K562 (cell line): ENCODE data around the gene GNGT1. TPM values are rescaled to one million over a fixed set of nuclear protein-coding genes. Genes with fewer than 3 reads are reported as not detected.

Experiments used
- ATAC-seq: fragments of 200-7000 bp; cut with Tn5 transposase; 3 replicates; pipeline ENCODE4 v1.9.1; 2020; ENCODE audit warnings: moderate library complexity
- BruUV-seq: library from RNA; stranded (reverse); fragments of 400-500 nt; replicated peaks from 2 replicates; lab custom pipeline; 2021; lab: Mats Ljungman, UMichigan
- CTCF ChIA-PET: fragments of 300-600 bp; formaldehyde crosslinking; extraction: SDS; loops from one replicate; lab custom pipeline; 2021; ENCODE audit warnings: low intra/inter-chr PET ratio; lab: Yijun Ruan, JAX
- POLR2A ChIA-PET: fragments of 300-600, 350-650 bp; sonication (Branson Sonifier 250); formaldehyde crosslinking; extraction: SDS; loops from one replicate; lab custom pipeline; 2021; ENCODE audit warnings: antibody characterized with exemption, inconsistent platforms; lab: Yijun Ruan, JAX
- DNase-seq, 4 experiments: peaks; one replicate each; pipeline versions ENCODE4 v3.0.0 to v3.0.0-alpha.2; 2011 to 2018; ENCODE audit warnings: low spot score in 3 of 4, mixed read lengths in 3 of 4; ENCODE audit errors: extremely low read depth in 1 of 4
- FAIRE-seq: peaks from 2 replicates; lab custom pipeline; 2011; peaks lifted over from hg19 to GRCh38; lab: Jason Lieb, UNC
- H2AFZ ChIP-seq: 2 replicates; pipeline ENCODE4 v1.6.0; 2011; ENCODE audit warnings: low read depth, low read length, control low read depth, inconsistent platforms
- H3K27ac ChIP-seq: fragments of 200-600 bp; 3 replicates; pipeline ENCODE4 v1.8.0; 2011; ENCODE audit warnings: low read depth, mild to moderate bottlenecking, control low read depth, inconsistent platforms, low read length, moderate library complexity, mixed read lengths; ENCODE audit errors: extremely low read depth
- H3K27me3 ChIP-seq, 2 experiments: fragments of 300-600 bp in 1 of 2; 2 replicates in 1 of 2; 3 replicates in 1 of 2; pipeline versions ENCODE4 v1.6.0 to v1.8.0; 2011; ENCODE audit warnings: inconsistent platforms in 2 of 2, low read length in 2 of 2, mild to moderate bottlenecking in 1 of 2, mixed read lengths in 1 of 2, moderate library complexity in 1 of 2; ENCODE audit not compliant: control insufficient read depth in 2 of 2, insufficient read depth in 2 of 2
- H3K36me3 ChIP-seq: fragments of 300-600 bp; 3 replicates; pipeline ENCODE4 v1.8.0; 2011; ENCODE audit warnings: mild to moderate bottlenecking, low read length, inconsistent platforms; ENCODE audit not compliant: control insufficient read depth, insufficient read depth
- H3K4me1 ChIP-seq, 2 experiments: fragments of 200-600 bp in 1 of 2; replicated peaks in 1 of 2; 2 replicates in 1 of 2; 3 replicates in 1 of 2; pipeline versions ENCODE4 v1.5.1 to v1.8.0; 2011; ENCODE audit warnings: inconsistent platforms in 2 of 2, low read length in 2 of 2, mild to moderate bottlenecking in 1 of 2, mixed read lengths in 1 of 2, moderate library complexity in 1 of 2; ENCODE audit not compliant: control insufficient read depth in 2 of 2, insufficient read depth in 2 of 2
- H3K4me2 ChIP-seq: 2 replicates; pipeline ENCODE4 v1.6.1; 2011; ENCODE audit warnings: low read length, control low read depth, inconsistent platforms, mixed read lengths; ENCODE audit not compliant: insufficient read depth
- H3K4me3 ChIP-seq: fragments of 200-600 bp; sonication (generic), shearing (Covaris generic); 2 replicates; pipeline ENCODE4 v1.5.1; 2016; ENCODE audit warnings: control low read depth, inconsistent platforms
- H3K79me2 ChIP-seq: fragments of 200-600 bp; 3 replicates; pipeline ENCODE4 v1.8.0; 2011; ENCODE audit warnings: low read length, inconsistent platforms; ENCODE audit not compliant: control insufficient read depth, insufficient read depth
- H3K9ac ChIP-seq, 2 experiments: 2 replicates each; pipeline versions ENCODE4 v1.6.0 to v1.6.1; 2011; ENCODE audit warnings: low read depth in 2 of 2, low read length in 2 of 2, control low read depth in 1 of 2, inconsistent platforms in 1 of 2, mild to moderate bottlenecking in 1 of 2, mixed read lengths in 1 of 2; ENCODE audit not compliant: insufficient read depth in 1 of 2
- H3K9me1 ChIP-seq: one replicate; pipeline ENCODE4 v1.6.0; 2011; ENCODE audit warnings: inconsistent platforms, mild to moderate bottlenecking, low read length, moderate library complexity; ENCODE audit not compliant: control insufficient read depth, insufficient read depth
- H3K9me3 ChIP-seq: replicated peaks from 2 replicates; pipeline ENCODE4 v1.5.1; 2011; ENCODE audit warnings: low read depth, low read length, inconsistent platforms; ENCODE audit not compliant: control insufficient read depth, insufficient read depth
- H4K20me1 ChIP-seq: replicated peaks from 2 replicates; pipeline ENCODE4 v1.6.1; 2011; ENCODE audit warnings: low read length, inconsistent platforms, mixed read lengths; ENCODE audit not compliant: control insufficient read depth, insufficient read depth
- BMI1 ChIP-seq: fragments of 150-350 bp; IDR thresholded peaks from 2 replicates; pipeline ENCODE4 v1.6.1; 2014; ENCODE audit warnings: low read length
- HBP1 ChIP-seq: fragments of 450-650 bp; formaldehyde crosslinking; IDR thresholded peaks from 2 replicates; pipeline ENCODE4 v1.4.0; 2022; ENCODE audit warnings: missing genetic modification characterization
- HSF4 ChIP-seq: fragments of 250-450 bp; sonication (Bioruptor Pico); IDR thresholded peaks from 2 replicates; pipeline ENCODE4 v2.1.2; 2022; ENCODE audit warnings: mild to moderate bottlenecking, moderate library complexity, borderline replicate concordance
- IFI16 ChIP-seq: fragments of 250-450 bp; sonication (Bioruptor Pico); IDR thresholded peaks from 2 replicates; pipeline ENCODE4 v2.1.2; 2022; ENCODE audit warnings: mild to moderate bottlenecking, inconsistent platforms
- NFE2L1 ChIP-seq: fragments of 450-650 bp; IDR thresholded peaks from 2 replicates; pipeline ENCODE4 v1.6.1; 2016; ENCODE audit warnings: missing genetic modification characterization, low read depth, mild to moderate bottlenecking, missing compliant biosample characterization, moderate library complexity, borderline replicate concordance
- NFXL1 ChIP-seq: fragments of 450-650 bp; formaldehyde crosslinking; IDR thresholded peaks from 2 replicates; pipeline ENCODE4 v1.4.0; 2021; ENCODE audit warnings: mild to moderate bottlenecking
- PTTG1 ChIP-seq: fragments of 450-650 bp; IDR thresholded peaks from 2 replicates; pipeline ENCODE4 v1.6.1; 2016; ENCODE audit warnings: low read depth, mild to moderate bottlenecking, missing genetic modification characterization, missing compliant biosample characterization
- PYGO2 ChIP-seq: fragments of 450-650 bp; IDR thresholded peaks from 2 replicates; pipeline ENCODE4 v1.6.1; 2016; ENCODE audit warnings: mild to moderate bottlenecking, missing genetic modification characterization, moderate library complexity, missing compliant biosample characterization
- SAFB ChIP-seq: fragments of 200-400 bp; formaldehyde crosslinking; IDR thresholded peaks from 2 replicates; pipeline ENCODE4 v1.6.1; 2017; ENCODE audit warnings: low read depth, low read length, borderline replicate concordance
- SIX5 ChIP-seq, 2 experiments: IDR thresholded peaks; 2 replicates each; pipeline ENCODE4 v1.6.1; 2011; ENCODE audit warnings: low read length in 2 of 2, borderline replicate concordance in 1 of 2, low read depth in 1 of 2, mild to moderate bottlenecking in 1 of 2, moderate library complexity in 1 of 2; ENCODE audit not compliant: insufficient read depth in 1 of 2
- SNRNP70 ChIP-seq: fragments of 200-400 bp; formaldehyde crosslinking; optimal IDR thresholded peaks from 2 replicates; pipeline ENCODE3; 2017; ENCODE audit warnings: low read depth, low read length
- TBP ChIP-seq: optimal IDR thresholded peaks from 2 replicates; pipeline ENCODE3; 2011; ENCODE audit warnings: low read depth, low read length, improper control_type of control experiment
- THRAP3 ChIP-seq: fragments of 450-650 bp; IDR thresholded peaks from 2 replicates; pipeline ENCODE4 v1.6.1; 2016; ENCODE audit warnings: mild to moderate bottlenecking, inconsistent platforms, borderline replicate concordance
- USF1 ChIP-seq: sonication (generic); formaldehyde crosslinking; IDR thresholded peaks from 2 replicates; pipeline ENCODE4 v1.9.0; 2022; ENCODE audit warnings: mild to moderate bottlenecking, missing genetic modification reagents
- XRCC5 ChIP-seq: fragments of 200-400 bp; formaldehyde crosslinking; IDR thresholded peaks from 2 replicates; pipeline ENCODE4 v1.6.1; 2017; ENCODE audit warnings: low read depth, mild to moderate bottlenecking, low read length
- ZKSCAN8 ChIP-seq: fragments of 200-800 bp; sonication (Bioruptor generic); IDR thresholded peaks from 2 replicates; pipeline ENCODE4 v1.6.1; 2016; ENCODE audit warnings: missing genetic modification characterization, missing compliant biosample characterization
- WGBS: fragments of 100-300 bp; shearing (Covaris generic); methylation state at CpG from one replicate; pipeline ENCODE4 v1.1.6; 2016; ENCODE audit warnings: low coverage, mixed read lengths; ENCODE audit not compliant: insufficient coverage; ENCODE audit errors: missing lambda C conversion rate; 5-methylcytosine and 5-hydroxymethylcytosine counted together
- in situ Hi-C: fragments of 300-500 bp; cut with MboI; formaldehyde crosslinking; loops from 4 replicates; pipeline ENCODE4 v1.15.0; 2018; ENCODE audit warnings: inconsistent platforms, mixed read lengths
- intact Hi-C: fragments of 100-400 bp; cut with micrococcal nuclease; formaldehyde crosslinking; loops from 2 replicates; pipeline ENCODE4 v1.14.2; 2022
- polyA plus RNA-seq, 8 experiments: library from polyadenylated mRNA; depleted of rRNA in 4 of 8; stranded (reverse) in 5 of 8; unstranded in 3 of 8; fragments of >200 nt; fragmentation: Nextera tagmentation in 2 of 8; fragmentation: Illumina TruSeq in 1 of 8; extraction: Ambion mirVana in 2 of 8; extraction: Trizol in 1 of 8; gene quantifications; 2 replicates each; pipeline versions ENCODE4 v1.2.1 to v1.2.3, GENCODE V29; 2011 to 2014; ENCODE audit warnings: inconsistent platforms in 1 of 8, missing spikeins in 1 of 8
- total RNA-seq, 7 experiments: library from RNA; depleted of rRNA in 6 of 7; stranded (reverse); fragments of >200 nt in 6 of 7; fragmentation: Illumina TruSeq in 2 of 7; extraction: Trizol in 2 of 7; gene quantifications; 2 replicates each; pipeline versions ENCODE4 v1.2.1 to v1.2.3, GENCODE V29; 2011 to 2021; ENCODE audit warnings: low replicate concordance in 1 of 7

GNGT1 gene
- total and polyA plus RNA-seq, 9 of the 15 experiments (the other 6 are each of a cell fraction or from before 2014, with no cell fraction given), result 0.04 to 0.83 (median 0.51) TPM; not detected in 2

GRCh38 chr7:93955304-93955703 is 48.9 kb downstream of the GNGT1 start:
- no peak for ATAC-seq
- WGBS, result 0% methylated on average over 2 of the region's 2 CpGs
- H3K9me1 ChIP-seq, result no peaks in the 10 kb centered on the region
- in situ Hi-C loops (no loop called here), intact Hi-C loops (no loop called here)
- no peaks in the 10 kb centered on the region for H3K4me1 ChIP-seq
- H3K27ac ChIP-seq, result no peak overlapping the region
- H3K4me3 ChIP-seq, result no peak overlapping the region
- no peak overlapping the region for H2AFZ ChIP-seq
- no peak overlapping the region for H3K4me2 ChIP-seq
- no peaks in the 10 kb centered on the region for H3K36me3 ChIP-seq
- ChIA-PET POLR2A (no interaction called here), CTCF (no interaction called here)
- no peaks in the 10 kb centered on the region for H3K27me3 ChIP-seq
- no peaks in the 10 kb centered on the region for H4K20me1 ChIP-seq
- H3K79me2 ChIP-seq, result no peaks in the 10 kb centered on the region
- DNase-seq, result no peak
- H3K9me3 ChIP-seq, result no peaks in the 10 kb centered on the region
- no TSS peak for BruUV-seq
- FAIRE-seq, result no peak
- no peak overlapping the region for H3K9ac ChIP-seq
- no peak for TF ChIP-seq HBP1 (CRISPR knock-in tag)
- no peak for TF ChIP-seq TBP
- no peak for TF ChIP-seq XRCC5
- no peak for TF ChIP-seq IFI16 (CRISPR knock-in tag)
- TF ChIP-seq HSF4 (CRISPR knock-in tag), result no peak
- TF ChIP-seq USF1 (CRISPR knock-in tag), result no peak
- no peak for TF ChIP-seq ZKSCAN8
- no peak for TF ChIP-seq PYGO2 (tag)
- no peak for TF ChIP-seq NFXL1 (CRISPR knock-in tag)
- TF ChIP-seq SNRNP70, result no peak
- no peak for TF ChIP-seq THRAP3
- no peak for TF ChIP-seq SAFB
- TF ChIP-seq NFE2L1 (tag), result no peak
- no peak for TF ChIP-seq BMI1
- no peak for TF ChIP-seq SIX5 (IDR thresholded peaks at IDR 0.05; ENCODE audit: borderline replicate concordance in 1 of 2, insufficient read depth in 1 of 2, low read depth in 1 of 2, low read length in 2 of 2)
- TF ChIP-seq PTTG1 (tag), result no peak
